NCI-H1417 (cell line): ENCODE results near the gene CLEC2L.

Experiments
- DNase-seq, 3 experiments: peaks; one replicate each; lab custom pipeline; 2025; lab: John Stamatoyannopoulos, UW

CLEC2L gene

DNA sequence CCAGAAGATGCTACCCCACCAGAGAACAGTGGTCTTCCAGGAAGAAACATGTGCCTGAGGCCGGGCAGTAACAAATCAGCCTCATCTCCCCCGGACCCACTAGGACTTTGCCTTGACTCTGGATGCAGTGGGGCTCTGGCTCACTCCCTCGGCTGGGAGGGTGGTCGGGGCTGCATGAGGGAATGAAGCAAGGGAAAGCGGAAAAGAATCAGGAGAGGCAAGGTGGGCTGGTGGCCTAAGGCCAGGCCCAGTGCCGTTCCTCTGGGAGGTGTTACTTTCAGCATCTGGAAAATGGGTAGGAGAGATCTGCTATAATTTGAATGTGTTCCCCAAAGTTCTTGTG lies 51.8 kb downstream of the CLEC2L start:
- no peak for DNase-seq

DNA sequence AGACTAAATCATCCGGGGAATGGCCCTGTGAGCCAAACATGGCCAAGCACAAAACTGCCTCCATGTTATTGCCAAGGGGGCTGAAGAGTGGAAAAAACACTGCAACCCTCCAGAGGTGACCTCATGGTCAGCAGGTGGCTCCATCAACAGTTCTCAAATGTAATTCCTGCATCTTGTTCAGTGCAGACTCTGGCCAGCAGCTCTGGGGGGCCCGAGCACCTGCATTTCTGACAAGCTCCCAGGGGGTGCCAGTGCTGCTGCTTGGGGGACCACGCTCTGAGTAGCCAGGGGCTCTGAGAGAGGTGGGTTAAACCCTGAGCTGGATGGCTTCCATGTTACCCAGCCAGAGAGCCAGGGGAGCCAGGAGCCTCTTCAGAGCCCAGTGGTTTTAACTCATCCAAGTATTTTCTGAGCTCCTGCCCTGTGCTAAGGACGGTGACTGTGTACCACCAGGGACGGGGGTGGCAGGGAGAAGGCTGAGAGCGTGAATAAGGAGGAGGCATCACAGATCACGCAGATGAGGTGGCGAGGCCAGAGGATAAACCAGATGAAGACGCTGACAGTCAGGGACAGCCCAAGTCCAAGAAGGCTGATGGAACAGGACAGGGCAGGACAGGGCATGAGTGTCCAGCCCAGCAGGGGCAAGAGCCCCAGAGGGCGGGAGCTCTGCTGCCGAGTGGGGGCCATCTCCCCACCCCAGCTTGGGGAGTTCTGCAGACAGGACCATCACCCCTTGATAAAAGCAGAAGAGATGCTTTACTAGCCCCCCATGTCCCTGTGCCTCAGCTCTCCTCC lies 52.9 kb downstream of the CLEC2L start:
- no peak for DNase-seq

DNA sequence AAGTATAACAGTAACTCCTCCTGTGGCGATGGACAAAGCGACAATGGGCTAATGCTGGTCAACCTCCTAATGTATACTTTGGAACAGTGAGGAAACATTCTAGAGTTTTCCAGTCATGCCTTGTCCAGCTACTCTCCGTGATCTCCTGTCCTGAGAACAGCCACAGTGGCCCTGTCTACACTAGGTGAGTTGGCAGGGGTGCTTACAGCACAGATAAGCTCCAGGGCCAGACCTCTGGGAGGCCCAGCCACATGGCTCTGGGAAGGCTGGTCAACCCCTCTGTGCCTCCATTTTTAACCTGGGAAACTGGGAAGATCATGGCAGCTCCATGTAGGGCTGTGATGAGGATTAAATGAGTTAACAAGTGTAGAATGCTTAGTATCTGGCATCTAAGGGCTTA lies 57.0 kb downstream of the CLEC2L start:
- DNase-seq, result no peak

DNA sequence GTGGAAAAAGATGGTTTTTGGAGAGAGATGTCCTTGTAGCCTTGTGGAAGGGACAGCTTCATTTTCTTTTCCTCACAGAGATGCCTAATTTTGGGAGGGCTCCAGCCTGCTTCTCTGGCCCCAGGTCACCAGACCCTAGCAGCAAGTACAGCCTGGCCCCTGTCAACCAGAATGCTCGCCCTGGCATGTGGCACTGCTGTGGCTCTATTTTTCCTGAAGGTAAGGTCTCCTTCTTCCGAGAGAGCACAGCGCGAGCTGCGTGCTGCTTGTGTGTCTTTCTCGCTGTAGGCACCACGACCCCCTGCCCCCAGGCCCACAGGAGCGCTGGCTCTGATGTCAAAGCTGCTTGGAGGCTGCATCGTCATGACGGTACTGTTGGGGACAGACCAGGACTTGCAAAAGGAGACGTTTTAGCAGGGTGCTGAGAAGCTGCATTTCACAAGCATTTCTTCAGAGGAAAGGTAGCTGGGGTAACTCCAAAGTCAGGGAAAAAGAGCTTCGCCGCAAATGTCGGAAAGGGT lies 58.7 kb downstream of the CLEC2L start:
- DNase-seq, result no peak

DNA sequence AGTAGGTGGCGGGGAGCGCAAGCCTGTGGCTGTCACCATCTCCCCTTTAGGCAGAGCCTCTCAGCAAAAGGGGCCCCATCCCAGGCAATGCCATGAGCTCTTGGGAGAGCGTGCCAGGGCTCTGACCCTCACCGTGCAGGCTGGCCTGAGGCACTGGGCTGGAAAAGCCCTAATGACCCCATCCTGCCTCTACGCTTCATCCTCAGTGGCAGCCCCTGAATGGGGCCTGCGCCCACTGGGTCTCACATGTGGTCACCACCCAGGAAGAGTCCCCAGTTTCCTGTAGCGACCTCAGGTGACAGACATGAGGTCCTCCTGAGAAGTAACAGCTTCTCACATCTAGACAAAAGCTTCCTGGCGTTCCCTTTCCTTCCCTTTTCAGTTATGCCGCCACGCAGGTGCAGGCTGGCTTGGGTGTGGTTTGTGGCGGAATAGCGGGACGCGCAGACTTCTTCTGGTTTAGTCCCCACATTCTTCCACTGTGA lies 59.2 kb downstream of the CLEC2L start:
- DNase-seq, result no peak

DNA sequence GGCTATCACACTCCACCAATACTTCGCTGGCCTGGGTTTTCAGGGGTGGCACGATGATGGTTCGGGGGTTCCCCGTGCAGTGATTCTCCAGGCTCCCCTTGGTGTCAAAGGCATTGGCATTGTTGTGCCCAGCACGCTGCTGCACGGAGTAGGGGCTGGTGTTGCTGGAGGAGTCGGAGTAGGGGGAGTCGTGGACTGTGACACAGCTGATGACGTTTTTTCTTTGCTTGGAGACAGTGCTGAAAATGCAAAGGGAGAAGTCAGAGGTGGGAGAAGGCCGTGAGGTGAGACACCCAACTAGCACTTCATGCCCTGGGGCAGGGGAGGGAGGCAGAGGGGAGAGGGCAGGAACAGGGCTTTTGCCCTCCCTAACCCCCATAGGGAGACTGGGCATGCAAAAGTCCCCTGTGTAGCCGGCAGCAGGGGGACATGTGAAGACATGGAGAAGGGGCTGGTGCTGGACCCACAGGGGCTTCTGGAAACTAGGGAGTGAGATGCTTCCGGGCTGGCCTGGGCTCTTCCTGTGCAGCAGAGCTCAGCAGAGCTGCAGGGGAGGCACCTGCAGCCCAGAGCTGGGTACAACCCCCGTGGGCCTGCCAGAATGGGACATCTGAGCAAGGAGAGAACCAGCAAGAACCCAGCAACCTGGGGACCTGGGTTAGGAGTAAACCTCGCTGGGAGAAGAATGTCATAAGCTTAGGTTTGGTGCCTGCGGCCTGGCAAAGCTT lies 60.5 kb downstream of the CLEC2L start:
- DNase-seq, result no peak

DNA sequence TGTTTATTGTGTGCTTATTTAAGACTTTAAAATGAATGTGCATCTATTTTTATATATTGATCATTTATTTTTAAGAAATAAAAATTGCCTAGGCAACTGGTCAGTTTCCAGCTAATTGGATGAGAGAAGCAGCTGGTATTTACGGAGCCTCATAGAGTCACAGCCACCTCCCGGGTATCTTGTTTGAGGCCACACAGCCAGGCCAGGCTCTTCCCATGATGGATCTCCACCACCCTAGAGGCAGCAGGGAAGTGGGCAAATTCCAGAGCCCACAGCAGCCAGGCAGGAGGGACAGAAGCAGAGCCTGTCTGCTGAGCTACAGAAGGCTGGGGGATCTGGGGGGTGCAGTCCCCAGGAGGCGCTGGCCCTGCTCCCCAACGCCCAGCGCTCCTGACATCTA lies 61.6 kb downstream of the CLEC2L start:
- DNase-seq, result no peak

DNA sequence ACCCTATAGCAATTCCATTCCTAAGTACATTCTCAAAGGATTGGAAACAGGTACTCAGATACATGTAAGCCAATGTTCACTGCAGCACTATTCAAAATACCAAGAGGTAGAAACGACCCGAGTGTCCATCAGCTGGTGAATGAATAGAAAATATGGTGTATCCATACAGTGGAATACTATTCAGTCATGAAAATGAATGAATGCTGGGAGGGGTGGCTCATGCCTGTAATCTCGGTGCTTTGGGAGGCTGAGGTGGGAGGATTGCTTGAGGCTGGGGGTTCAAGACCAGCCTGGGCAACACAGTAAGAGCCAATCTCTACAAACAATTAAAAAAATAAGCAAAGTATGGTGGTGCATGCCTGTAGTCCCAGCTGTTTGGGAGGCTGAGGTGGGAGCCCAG lies 62.8 kb downstream of the CLEC2L start:
- no peak for DNase-seq

DNA sequence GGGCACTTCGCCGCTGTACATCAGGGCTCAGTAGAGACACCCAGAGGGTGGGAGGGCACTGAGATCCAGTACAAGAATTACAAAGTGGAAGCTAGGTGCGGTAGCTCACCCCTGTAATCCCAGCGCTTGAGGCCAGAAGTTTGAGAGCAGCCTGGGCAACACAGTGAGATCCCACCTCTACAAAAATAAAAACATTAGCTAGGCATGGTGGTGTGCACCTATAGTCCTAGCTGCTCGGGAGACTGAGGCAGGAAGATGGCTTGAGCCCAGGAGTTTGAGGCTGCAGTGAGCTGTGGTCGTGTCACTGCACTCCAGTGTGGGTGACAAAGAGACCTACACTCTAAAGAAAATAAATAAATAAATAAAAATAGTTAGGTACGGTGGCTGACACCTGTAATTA lies 64.0 kb downstream of the CLEC2L start:
- DNase-seq, result no peak

DNA sequence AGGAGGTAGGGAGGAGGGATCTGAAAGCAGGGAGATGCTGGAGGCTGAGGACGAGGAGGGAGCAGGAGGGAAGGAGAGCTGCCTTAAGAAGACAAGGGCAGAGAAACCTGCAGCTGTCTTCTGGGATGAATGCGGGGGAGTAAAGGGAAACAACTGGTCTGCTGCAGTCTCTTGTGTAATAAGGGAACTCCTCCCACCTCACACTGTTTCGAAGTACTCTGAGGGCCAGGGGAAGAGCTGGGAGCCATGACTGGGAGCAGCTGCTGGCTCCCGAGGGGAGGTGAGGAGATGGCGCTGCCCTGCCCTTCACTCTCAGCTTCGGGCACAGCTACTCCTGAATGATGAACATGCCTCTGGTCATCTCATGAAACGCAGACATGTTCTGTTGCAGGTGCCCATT lies 65.1 kb downstream of the CLEC2L start:
- DNase-seq, result no peak

DNA sequence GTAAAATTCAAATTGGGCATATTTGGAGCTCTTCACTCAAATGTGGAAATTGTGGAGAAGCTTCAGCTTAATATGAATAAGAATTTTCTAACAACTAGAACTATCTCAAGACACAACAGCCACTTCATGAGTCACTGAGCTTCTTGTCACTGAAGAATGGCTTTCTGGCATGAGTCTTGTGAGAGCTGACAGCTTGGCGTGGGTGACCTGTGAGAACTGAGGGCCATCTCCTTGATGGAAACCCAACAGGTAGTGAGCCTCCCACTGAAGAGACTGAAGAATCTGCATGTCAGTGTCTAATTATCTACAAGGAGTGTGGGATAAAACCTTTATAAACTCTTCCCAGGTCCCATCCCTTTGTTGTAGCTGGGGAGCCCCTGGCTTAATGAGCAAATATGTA lies 66.0 kb downstream of the CLEC2L start:
- DNase-seq, result no peak

DNA sequence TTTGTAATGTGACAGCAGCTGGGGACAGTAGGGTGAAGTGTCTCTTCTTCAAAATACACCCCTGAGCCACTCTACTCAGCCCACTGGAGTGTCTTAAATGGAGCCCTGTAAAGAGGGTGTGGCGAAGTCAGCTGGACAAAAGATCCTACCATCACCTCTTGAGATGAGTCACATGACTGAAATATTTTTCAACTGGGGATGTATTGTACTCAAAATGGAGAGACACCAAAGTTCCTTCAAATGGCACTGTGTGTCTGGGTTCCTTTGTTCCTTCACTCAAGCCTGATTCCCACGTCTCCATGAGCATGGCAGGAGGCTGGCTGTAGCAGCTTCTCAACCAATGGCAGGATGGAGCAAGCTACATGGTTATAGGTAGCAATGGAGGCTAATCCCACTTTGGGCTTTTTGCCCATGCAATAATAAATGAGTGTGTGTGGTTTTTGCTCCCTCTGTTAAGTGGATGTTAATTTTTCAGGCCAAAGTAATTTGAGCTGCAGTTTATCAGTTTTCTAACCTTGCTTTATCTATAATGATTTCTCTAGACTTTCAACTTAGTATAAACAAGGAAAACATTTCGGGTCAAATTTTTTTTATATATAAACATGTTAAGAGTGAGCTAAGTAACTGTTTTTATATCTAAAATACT lies 68.2 kb downstream of the CLEC2L start:
- peak in 1 of 3 experiments; percentile 90 for DNase-seq

DNA sequence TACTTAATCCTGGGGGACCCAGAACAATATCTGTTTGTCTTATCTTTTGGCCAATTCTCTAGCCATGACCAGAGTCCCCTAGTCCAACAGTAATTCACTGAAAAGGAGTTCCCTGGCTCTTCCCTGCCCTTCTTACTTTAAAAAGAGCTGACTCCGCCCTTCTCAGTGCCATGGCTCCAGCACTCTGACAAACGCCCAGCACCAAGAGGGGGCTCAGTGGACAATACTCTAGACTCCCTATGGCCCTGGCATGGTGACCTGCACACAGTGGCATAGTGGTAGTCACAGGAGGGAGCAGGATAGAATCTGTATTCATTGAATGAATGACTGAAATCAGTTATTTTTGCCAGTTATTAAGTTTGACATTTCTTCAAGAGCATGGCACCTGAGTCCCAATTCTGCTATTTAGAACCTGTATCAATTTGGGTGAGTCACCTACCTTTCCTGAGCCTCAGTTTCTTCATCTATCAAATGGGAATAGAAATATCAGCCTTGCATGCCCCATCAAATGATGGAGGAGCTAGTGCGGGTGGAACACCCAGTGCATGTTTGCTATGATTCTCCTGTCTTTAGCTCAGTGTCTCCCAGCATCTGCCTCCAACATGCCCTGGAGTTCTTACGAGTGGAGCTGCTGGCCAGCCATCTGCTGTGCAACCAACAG lies 69.4 kb downstream of the CLEC2L start:
- no peak for DNase-seq

DNA sequence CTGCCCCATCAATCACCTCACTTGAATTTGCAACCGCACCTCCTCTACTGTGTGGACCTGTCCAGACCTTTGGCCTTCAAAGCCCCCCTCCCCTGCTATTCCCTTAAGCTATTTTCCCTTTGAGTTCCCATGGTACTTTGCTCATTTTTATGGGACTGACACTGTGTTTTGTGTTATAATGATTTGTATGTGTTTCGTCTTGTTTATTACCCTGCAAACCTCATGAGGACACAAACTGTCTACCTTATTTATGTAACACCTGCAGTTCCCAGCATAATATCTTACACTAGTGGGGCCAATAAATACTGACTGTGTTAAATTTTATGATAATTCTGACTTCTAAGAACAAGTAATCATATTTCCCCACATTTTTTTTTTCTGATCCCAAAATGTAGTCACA lies 70.6 kb downstream of the CLEC2L start:
- DNase-seq, result no peak
